Right lobe of liver (tissue), 6 donors: Measurements from ENCODE around the gene ATXN10. TPM values are rescaled to one million over a fixed set of nuclear protein-coding genes. Genes with fewer than 3 reads are reported as not detected.

Source experiments
- ATAC-seq, 4 donors: fragments of 200-7000 bp; cut with Tn5 transposase; one replicate each; pipeline ENCODE4 v1.9.1; 2020; ENCODE audit warnings: mild to moderate bottlenecking in 4 of 4, moderate library complexity in 4 of 4
- DNase-seq, 3 donors: peaks; one replicate each; pipeline ENCODE4 v3.0.0-alpha.2; 2020
- H3K27ac ChIP-seq, 3 donors: fragments of 200-600 bp; one replicate each; pipeline ENCODE4 v1.8.0; 2022
- H3K27me3 ChIP-seq, 2 donors: fragments of 200-600 bp; one replicate each; pipeline ENCODE4 v1.8.0; 2022
- H3K36me3 ChIP-seq, 4 donors: fragments of 200-600 bp; sonication (generic) in 1 of 4; one replicate each; pipeline versions ENCODE4 v1.5.1 to v1.8.0; 2017 to 2022; ENCODE audit warnings: control low read depth in 1 of 4
- H3K4me1 ChIP-seq, 4 donors: fragments of 200-600 bp; sonication (generic) in 1 of 4; one replicate each; pipeline versions ENCODE4 v1.5.1 to v1.8.0; 2017 to 2022; ENCODE audit warnings: control low read depth in 1 of 4
- H3K4me3 ChIP-seq, 3 donors: fragments of 200-600 bp; one replicate each; pipeline ENCODE4 v1.8.0; 2022
- H3K9me3 ChIP-seq, 4 donors: fragments of 200-600 bp; sonication (generic) in 1 of 4; one replicate each; pipeline versions ENCODE4 v1.5.1 to v1.8.0; 2017 to 2022; ENCODE audit warnings: control low read depth in 1 of 4
- CTCF ChIP-seq, 4 donors: fragments of 200-600 bp in 3 of 4; fragments of 450-650 bp in 1 of 4; IDR thresholded peaks; one replicate each; pipeline versions ENCODE4 v1.5.1 to v1.8.0; 2016 to 2022; ENCODE audit warnings: antibody characterized with exemption in 4 of 4, mild to moderate bottlenecking in 2 of 4
- POLR2A ChIP-seq: fragments of 450-650 bp; IDR thresholded peaks from one replicate; pipeline ENCODE4 v1.6.1; 2017; ENCODE audit warnings: antibody characterized with exemption, mild to moderate bottlenecking
- WGBS: methylation state at CpG from one replicate; pipeline ENCODE4 v1.1.6; 2018; ENCODE audit warnings: low coverage, low lambda C conversion rate; ENCODE audit not compliant: insufficient coverage; ENCODE audit errors: missing lambda C conversion rate; 5-methylcytosine and 5-hydroxymethylcytosine counted together
- intact Hi-C, 2 donors: fragments of 100-400 bp; cut with DNase I; formaldehyde crosslinking; loops; one replicate each; pipeline versions ENCODE4 v1.11.2 to v1.14.1; 2022
- total RNA-seq, 6 experiments: library from RNA; depleted of rRNA in 2 of 6; stranded (reverse); fragments of >200 nt in 2 of 6; fragmentation: NEBNext Ultra II Directional in 3 of 6; extraction: Animal tissue kit (Norgen Biotek cat#: 25700) in 3 of 6; gene quantifications; one replicate each; pipeline versions ENCODE4 v1.1.0 to v1.2.4, GENCODE V29; 2016 to 2023
- donor health status: DM: no; HTN: yes; CAD: no.
- donor health status: DM: no; HTN: no; CAD: no.
- donor health status: DM: no; HTN: no; CAD: no.
- donor health status: DM: no; HTN: yes; CAD: no.
- donor health status: DM: no; HTN: yes; CAD: no.

The ATXN10 gene
- total RNA-seq, 6 experiments from 2014 or later, result 70.0 to 118 (median 84.3) TPM

GRCh38 chr22:45758603-45759002 lies 87.0 kb downstream of the ATXN10 start:
- intact Hi-C loops, result no loop called here
- no peak for TF ChIP-seq POLR2A
- TF ChIP-seq CTCF (IDR thresholded peaks at IDR 0.05), result no peak
- no peak for DNase-seq
- no peak overlapping the region for H3K4me3 ChIP-seq
- peaks cover 0 to 3% (median under 1%) of the 10 kb centered on the region in 4 donors for H3K36me3 ChIP-seq
- no peak overlapping the region for H3K27ac ChIP-seq
- peaks cover 0 to 4% (median 0%) of the 10 kb centered on the region in 4 donors for H3K4me1 ChIP-seq
- WGBS, result 82% methylated on average over 2 of the region's 7 CpGs
- no peaks in the 10 kb centered on the region for H3K27me3 ChIP-seq
- ATAC-seq, result no peak
- H3K9me3 ChIP-seq, result no peaks in the 10 kb centered on the region

- peaks cover 0 to 4% (median 0%) of the 10 kb centered on the region in 4 donors for H3K4me1 ChIP-seq
- no peak for ATAC-seq
- 100% methylated on average over 2 of the region's 2 CpGs for whole genome bisulfite sequencing
- H3K9me3 ChIP-seq, result no peaks in the 10 kb centered on the region
- H3K27ac ChIP-seq, result no peak overlapping the region
- H3K4me3 ChIP-seq, result no peak overlapping the region
- no peaks in the 10 kb centered on the region for H3K27me3 ChIP-seq
- intact Hi-C loops, result no loop called here
- TF ChIP-seq POLR2A (no peak), CTCF (IDR thresholded peaks at IDR 0.05) (no peak)
- peaks cover 0 to 3% (median under 1%) of the 10 kb centered on the region in 4 donors for H3K36me3 ChIP-seq
- no peak for DNase-seq
Measured at GRCh38 chr22:45760682-45761081, 89.0 kb downstream of the ATXN10 start.

- intact Hi-C loops, result no loop called here
- Histone ChIP-seq H3K9me3 (no peaks in the 10 kb centered on the region), H3K27ac (no peak overlapping the region), H3K36me3 (no peaks in the 10 kb centered on the region), H3K4me1 (peaks cover 0 to 4% (median 0%) of the 10 kb centered on the region in 4 donors), H3K4me3 (no peak overlapping the region), H3K27me3 (no peaks in the 10 kb centered on the region)
- ATAC-seq, result no peak
- no peak for DNase-seq
- no peak for TF ChIP-seq CTCF (IDR thresholded peaks at IDR 0.05)
- no peak for TF ChIP-seq POLR2A
- 87% methylated on average over 5 of the region's 7 CpGs for WGBS
Measured at GRCh38 chr22:45762545-45763235, 91.1 kb downstream of the ATXN10 start.

GRCh38 chr22:45763236-45763624 lies 91.6 kb downstream of the ATXN10 start:
- 87% methylated on average over 3 of the region's 10 CpGs for WGBS
- ATAC-seq (peak in 3 of 4 donors; percentile 28 to 46 (median 39)), DNase-seq (no peak)
- H3K27me3 ChIP-seq, result no peaks in the 10 kb centered on the region
- H3K27ac ChIP-seq, result no peak overlapping the region
- intact Hi-C loops, result no loop called here
- H3K36me3 ChIP-seq, result no peaks in the 10 kb centered on the region
- H3K4me1 ChIP-seq, result peaks cover 0 to 4% (median 0%) of the 10 kb centered on the region in 4 donors
- no peak overlapping the region for H3K4me3 ChIP-seq
- no peaks in the 10 kb centered on the region for H3K9me3 ChIP-seq
- TF ChIP-seq CTCF (IDR thresholded peaks at IDR 0.05) (no peak), POLR2A (no peak)
